Uterus (tissue), 4 donors: ENCODE results near the gene PIAS4. TPM values are rescaled to one million over a fixed set of nuclear protein-coding genes. Genes with fewer than 3 reads are reported as not detected.
A peak's percentile ranks its signal among the peaks of the same experiment; 100 is the strongest.

Experiments
- DNase-seq, 2 donors: peaks; one replicate each; pipeline ENCODE4 v3.0.0-alpha.2; 2019 to 2020
- H3K27ac ChIP-seq, 2 donors: fragments of 200-600 bp; sonication (generic); 1 replicate in 1 of 2; 2 replicates in 1 of 2; pipeline ENCODE4 v1.5.1; 2016 to 2018
- H3K27me3 ChIP-seq, 2 donors: fragments of 200-600 bp; sonication (generic); one replicate each; pipeline ENCODE4 v1.5.1; 2018 to 2019; ENCODE audit warnings: control low read depth in 1 of 2
- H3K36me3 ChIP-seq, 2 donors: fragments of 200-600 bp; sonication (generic); one replicate each; pipeline ENCODE4 v1.5.1; 2019; ENCODE audit warnings: control low read depth in 1 of 2
- H3K4me1 ChIP-seq, 2 donors: fragments of 200-600 bp; sonication (generic); one replicate each; pipeline ENCODE4 v1.5.1; 2018 to 2019; ENCODE audit warnings: control low read depth in 1 of 2
- H3K4me3 ChIP-seq, 2 donors: fragments of 200-600 bp; sonication (generic); 1 replicate in 1 of 2; 2 replicates in 1 of 2; pipeline ENCODE4 v1.5.1; 2018 to 2019; ENCODE audit warnings: mild to moderate bottlenecking in 1 of 2
- H3K9me3 ChIP-seq, 2 donors: fragments of 200-600 bp; sonication (generic); one replicate each; pipeline ENCODE4 v1.5.1; 2019; ENCODE audit warnings: control low read depth in 1 of 2
- CTCF ChIP-seq, 4 experiments: fragments of 200-600 bp in 2 of 4; fragments of 450-650 bp in 2 of 4; sonication (generic) in 2 of 4; IDR thresholded peaks; one replicate each; pipeline ENCODE4 v1.5.1; 2016 to 2019; ENCODE audit warnings: antibody characterized with exemption in 4 of 4, mild to moderate bottlenecking in 2 of 4, moderate library complexity in 1 of 4
- POLR2A ChIP-seq, 2 donors: fragments of 450-650 bp; IDR thresholded peaks; one replicate each; pipeline ENCODE4 v1.6.1; 2016; ENCODE audit warnings: antibody characterized with exemption in 2 of 2, mild to moderate bottlenecking in 1 of 2, moderate library complexity in 1 of 2
- intact Hi-C: fragments of 100-400 bp; cut with DNase I; formaldehyde crosslinking; loops from one replicate; pipeline ENCODE4 v1.15.1; 2023; ENCODE audit warnings: low total_unique reads
- total RNA-seq, 4 donors: library from RNA; depleted of rRNA in 3 of 4; stranded (reverse); fragments of >200 nt in 3 of 4; gene quantifications; one replicate each; pipeline versions ENCODE4 v1.1.0 to v1.2.4, GENCODE V29; 2014 to 2023
- donor health status: DM: yes; HTN: yes; CAD: no.

PIAS4 gene
- 10 to 100 TPM in 3 of 4 donors, 1 to 10 TPM in 1; 10.0 to 39.4 (median 23.4) TPM for total RNA-seq

GRCh38 chr19:4007021-4007835 is at the start of gene PIAS4:
TSS of gene PIAS4 (plus strand) at chr19:4007736. CDS start at chr19:4007761, 25 bp downstream.
- Histone ChIP-seq H3K4me3 (peak within 1 kb of the TSS; percentile 73 to 85), H3K9me3 (no peaks in the 10 kb centered on the region), H3K27me3 (no peaks in the 10 kb centered on the region), H3K36me3 (no peaks in the 10 kb centered on the region), H3K4me1 (peaks cover 0 to 24% of the 10 kb centered on the region in 2 donors), H3K27ac (peak within 1 kb of the TSS; percentile 80 to 89)
- peak; percentile 52 to 70 for TF ChIP-seq POLR2A (IDR thresholded peaks at IDR 0.05)
- TF ChIP-seq CTCF (IDR thresholded peaks at IDR 0.05): peak in 2 of 4 experiments; percentile 31 to 36
- peak; percentile 94 to 97 for DNase-seq
- intact Hi-C loops: no loop called here

GRCh38 chr19:3958836-3959765 is 48.4 kb upstream of the PIAS4 start:
- Histone ChIP-seq H3K36me3 (no peaks in the 10 kb centered on the region), H3K9me3 (no peaks in the 10 kb centered on the region), H3K4me1 (no peaks in the 10 kb centered on the region), H3K27ac (no peak overlapping the region), H3K4me3 (no peak overlapping the region), H3K27me3 (no peaks in the 10 kb centered on the region)
- no peak for DNase-seq
- TF ChIP-seq CTCF (IDR thresholded peaks at IDR 0.05) (no peak), POLR2A (IDR thresholded peaks at IDR 0.05) (no peak)
- intact Hi-C loops: no loop called here

GRCh38 chr19:3959766-3960131 is 47.8 kb upstream of the PIAS4 start:
- H3K27me3 ChIP-seq: no peaks in the 10 kb centered on the region
- H3K9me3 ChIP-seq: no peaks in the 10 kb centered on the region
- no peak overlapping the region for H3K4me3 ChIP-seq
- no peak overlapping the region for H3K27ac ChIP-seq
- intact Hi-C loops: no loop called here
- DNase-seq: no peak
- H3K36me3 ChIP-seq: no peaks in the 10 kb centered on the region
- TF ChIP-seq POLR2A (IDR thresholded peaks at IDR 0.05) (no peak), CTCF (IDR thresholded peaks at IDR 0.05) (no peak)
- H3K4me1 ChIP-seq: no peaks in the 10 kb centered on the region

- Histone ChIP-seq H3K36me3 (no peaks in the 10 kb centered on the region), H3K9me3 (no peaks in the 10 kb centered on the region), H3K4me3 (no peak overlapping the region), H3K27ac (no peak overlapping the region), H3K27me3 (no peaks in the 10 kb centered on the region), H3K4me1 (peaks cover 0 to 5% of the 10 kb centered on the region in 2 donors)
- TF ChIP-seq POLR2A (IDR thresholded peaks at IDR 0.05): no peak
- no peak for TF ChIP-seq CTCF (IDR thresholded peaks at IDR 0.05)
- intact Hi-C loops: no loop called here
- DNase-seq: no peak
Observed at GRCh38 chr19:3961007-3961406, 46.5 kb upstream of the PIAS4 start.
